Measurements from ENCODE around the gene MMP12. TPM values are rescaled to one million over a fixed set of nuclear protein-coding genes. Genes with fewer than 3 reads are reported as not detected.

MMP12 gene
- total and polyA plus RNA-seq, 4 donors = not detected

GRCh38 chr11:102879801-102880200 lies 5.0 kb upstream of the MMP12 start:
- no peak for DNase-seq (ENCODE audit: low spot score)
- Histone ChIP-seq H3K27ac (ENCODE audit: low read depth in 1 of 2, low read length in 2 of 2) (no peak overlapping the region), H3K4me3 (ENCODE audit: low read depth in 1 of 3, low read length in 3 of 3) (no peak overlapping the region), H3K9ac (ENCODE audit: low read depth in 1 of 2, low read length in 2 of 2) (no peak overlapping the region), H3K36me3 (ENCODE audit: control insufficient read depth in 4 of 4, insufficient read depth in 3 of 4, low read depth in 1 of 4, low read length in 3 of 4) (no peaks in the 10 kb centered on the region), H3K4me1 (ENCODE audit: control insufficient read depth in 4 of 4, insufficient read depth in 4 of 4, low read length in 3 of 4) (no peaks in the 10 kb centered on the region), H3K9me3 (ENCODE audit: control insufficient read depth in 4 of 4, low read length in 3 of 4) (no peaks in the 10 kb centered on the region), H3K27me3 (ENCODE audit: control insufficient read depth in 4 of 4, insufficient read depth in 4 of 4, low read length in 3 of 4) (no peaks in the 10 kb centered on the region)
- 83% methylated on average over 5 of the region's 5 CpGs for WGBS
- TF ChIP-seq REST (IDR thresholded peaks at IDR 0.05) (no peak), YY1 (IDR thresholded peaks at IDR 0.05) (no peak), EGR1 (IDR thresholded peaks at IDR 0.05; ENCODE audit: low read depth in 2 of 2) (no peak), NR2F2 (IDR thresholded peaks at IDR 0.05) (no peak), SP1 (IDR thresholded peaks at IDR 0.05) (no peak), HNF4G (IDR thresholded peaks at IDR 0.05) (no peak), RAD21 (IDR thresholded peaks at IDR 0.05) (no peak), ZBTB33 (IDR thresholded peaks at IDR 0.05) (no peak), HNF4A (conservative IDR thresholded peaks at IDR 0.05) (no peak), MAX (IDR thresholded peaks at IDR 0.05) (no peak), RXRA (IDR thresholded peaks at IDR 0.05) (no peak), JUND (IDR thresholded peaks at IDR 0.05) (no peak), CTCF (IDR thresholded peaks at IDR 0.05; ENCODE audit: low read depth, low read length, missing input control) (no peak), FOXA2 (IDR thresholded peaks at IDR 0.05) (no peak), FOXA1 (IDR thresholded peaks at IDR 0.05) (no peak)

- Histone ChIP-seq H3K4me1 (ENCODE audit: control insufficient read depth in 4 of 4, insufficient read depth in 4 of 4, low read length in 3 of 4) (no peaks in the 10 kb centered on the region), H3K9ac (ENCODE audit: low read depth in 1 of 2, low read length in 2 of 2) (no peak overlapping the region), H3K4me3 (ENCODE audit: low read depth in 1 of 3, low read length in 3 of 3) (no peak overlapping the region), H3K27me3 (ENCODE audit: control insufficient read depth in 4 of 4, insufficient read depth in 4 of 4, low read length in 3 of 4) (no peaks in the 10 kb centered on the region), H3K27ac (ENCODE audit: low read depth in 1 of 2, low read length in 2 of 2) (no peak overlapping the region), H3K9me3 (ENCODE audit: control insufficient read depth in 4 of 4, low read length in 3 of 4) (no peaks in the 10 kb centered on the region), H3K36me3 (ENCODE audit: control insufficient read depth in 4 of 4, insufficient read depth in 3 of 4, low read depth in 1 of 4, low read length in 3 of 4) (no peaks in the 10 kb centered on the region)
- no peak for DNase-seq (ENCODE audit: low spot score)
- WGBS = 88% methylated on average over 2 of the region's 2 CpGs
- TF ChIP-seq NR2F2 (IDR thresholded peaks at IDR 0.05) (no peak), GABPA (IDR thresholded peaks at IDR 0.05 in 1 of 2, conservative IDR thresholded peaks at IDR 0.05 in 1 of 2) (no peak), RXRA (IDR thresholded peaks at IDR 0.05) (no peak), FOXA2 (IDR thresholded peaks at IDR 0.05) (no peak), HNF4G (IDR thresholded peaks at IDR 0.05) (no peak), SP1 (IDR thresholded peaks at IDR 0.05) (no peak), ATF3 (IDR thresholded peaks at IDR 0.05) (no peak), FOXA1 (IDR thresholded peaks at IDR 0.05) (no peak), RAD21 (IDR thresholded peaks at IDR 0.05) (no peak), CTCF (IDR thresholded peaks at IDR 0.05; ENCODE audit: low read depth, low read length, missing input control) (no peak), JUND (IDR thresholded peaks at IDR 0.05) (no peak), ZBTB33 (IDR thresholded peaks at IDR 0.05) (no peak), YY1 (IDR thresholded peaks at IDR 0.05) (no peak)
These were observed 3.8 kb upstream of the MMP12 start for GRCh38 chr11:102878595-102878994.
